ENCODE results near the gene C18orf63.

GRCh38 chr18:74276609-74277008 is 39.0 kb upstream of the C18orf63 start:
- TF ChIP-seq POLR2A (IDR thresholded peaks at IDR 0.05; ENCODE audit: low read length) (no peak), GATA1 (IDR thresholded peaks at IDR 0.05; ENCODE audit: low read depth, low read length) (no peak)

Measured in erythroblast (primary cell).